ENCODE results near the gene SMPD3. TPM values are rescaled to one million over a fixed set of nuclear protein-coding genes. Genes with fewer than 3 reads are reported as not detected.

The SMPD3 gene
- total RNA-seq, 3 donors from 2014 or later: under 0.01 to 15.4 (median 2.9) TPM

DNA sequence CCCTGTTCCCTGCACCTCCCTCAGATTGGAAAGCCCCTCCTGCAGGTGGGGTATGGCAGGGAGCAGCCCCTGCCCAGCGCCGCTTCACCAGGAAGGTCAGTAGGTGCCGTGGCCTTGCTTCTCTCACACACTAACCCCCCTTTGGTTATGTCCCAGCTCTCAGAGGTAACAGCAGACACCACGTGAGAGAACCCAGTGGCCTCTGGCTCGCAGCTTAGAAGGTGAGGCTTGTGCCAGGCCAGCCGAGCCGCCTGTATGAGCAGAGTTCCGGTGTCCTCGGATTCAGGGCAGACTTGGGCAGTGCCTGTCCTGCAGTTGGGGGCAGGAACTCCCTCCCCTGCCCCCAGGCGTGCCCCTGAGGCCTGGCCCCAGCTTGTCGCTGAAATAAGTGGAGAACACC is 90.4 kb downstream of the SMPD3 start:
- no peaks in the 10 kb centered on the region for H3K27me3 ChIP-seq
- H3K27ac ChIP-seq: no peak overlapping the region
- H3K9me3 ChIP-seq: no peaks in the 10 kb centered on the region
- peaks cover 3% of the 10 kb centered on the region for H3K36me3 ChIP-seq
- H3K4me1 ChIP-seq: no peaks in the 10 kb centered on the region
- TF ChIP-seq, protein P1, sequence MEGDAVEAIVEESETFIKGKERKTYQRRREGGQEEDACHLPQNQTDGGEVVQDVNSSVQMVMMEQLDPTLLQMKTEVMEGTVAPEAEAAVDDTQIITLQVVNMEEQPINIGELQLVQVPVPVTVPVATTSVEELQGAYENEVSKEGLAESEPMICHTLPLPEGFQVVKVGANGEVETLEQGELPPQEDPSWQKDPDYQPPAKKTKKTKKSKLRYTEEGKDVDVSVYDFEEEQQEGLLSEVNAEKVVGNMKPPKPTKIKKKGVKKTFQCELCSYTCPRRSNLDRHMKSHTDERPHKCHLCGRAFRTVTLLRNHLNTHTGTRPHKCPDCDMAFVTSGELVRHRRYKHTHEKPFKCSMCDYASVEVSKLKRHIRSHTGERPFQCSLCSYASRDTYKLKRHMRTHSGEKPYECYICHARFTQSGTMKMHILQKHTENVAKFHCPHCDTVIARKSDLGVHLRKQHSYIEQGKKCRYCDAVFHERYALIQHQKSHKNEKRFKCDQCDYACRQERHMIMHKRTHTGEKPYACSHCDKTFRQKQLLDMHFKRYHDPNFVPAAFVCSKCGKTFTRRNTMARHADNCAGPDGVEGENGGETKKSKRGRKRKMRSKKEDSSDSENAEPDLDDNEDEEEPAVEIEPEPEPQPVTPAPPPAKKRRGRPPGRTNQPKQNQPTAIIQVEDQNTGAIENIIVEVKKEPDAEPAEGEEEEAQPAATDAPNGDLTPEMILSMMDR (IDR thresholded peaks at IDR 0.05): no peak
- TF ChIP-seq POLR2A (IDR thresholded peaks at IDR 0.05): no peak
- no peak for TF ChIP-seq POLR2AphosphoS5 (IDR thresholded peaks at IDR 0.05)
- no peak for DNase-seq (ENCODE audit: low spot score in 2 of 2)
- intact Hi-C loops (cut with DNase I; ENCODE audit: low total_unique reads): no loop called here
- no peak overlapping the region for H3K4me3 ChIP-seq

DNA sequence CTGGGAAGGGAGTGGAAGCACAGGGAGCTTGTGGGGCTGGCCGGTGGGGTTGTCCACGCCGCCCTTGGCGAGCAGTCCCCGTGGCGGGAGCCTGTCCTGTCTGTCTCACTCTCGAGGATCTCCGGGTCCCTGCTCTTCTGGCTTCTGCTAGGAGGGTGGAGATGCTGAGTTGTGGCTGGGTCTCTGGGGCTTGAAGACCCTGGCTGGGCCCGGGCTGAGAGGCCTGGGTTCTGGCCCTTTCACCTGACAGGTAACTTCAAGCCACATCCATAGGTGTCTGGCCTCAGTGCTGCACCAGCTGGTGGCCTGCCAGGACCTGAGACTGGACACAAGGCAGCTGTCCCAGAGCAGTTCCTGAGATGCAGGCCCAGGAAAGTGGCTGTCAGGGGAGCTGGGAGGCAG is 90.8 kb downstream of the SMPD3 start:
- Histone ChIP-seq H3K9me3 (no peaks in the 10 kb centered on the region), H3K36me3 (peaks cover 3% of the 10 kb centered on the region), H3K4me1 (no peaks in the 10 kb centered on the region), H3K27ac (no peak overlapping the region), H3K27me3 (no peaks in the 10 kb centered on the region), H3K4me3 (no peak overlapping the region)
- DNase-seq (ENCODE audit: low spot score in 2 of 2): no peak
- no peak for TF ChIP-seq POLR2AphosphoS5 (IDR thresholded peaks at IDR 0.05)
- TF ChIP-seq, protein P1 (IDR thresholded peaks at IDR 0.05): no peak
- intact Hi-C loops (cut with DNase I; ENCODE audit: low total_unique reads): no loop called here

DNA sequence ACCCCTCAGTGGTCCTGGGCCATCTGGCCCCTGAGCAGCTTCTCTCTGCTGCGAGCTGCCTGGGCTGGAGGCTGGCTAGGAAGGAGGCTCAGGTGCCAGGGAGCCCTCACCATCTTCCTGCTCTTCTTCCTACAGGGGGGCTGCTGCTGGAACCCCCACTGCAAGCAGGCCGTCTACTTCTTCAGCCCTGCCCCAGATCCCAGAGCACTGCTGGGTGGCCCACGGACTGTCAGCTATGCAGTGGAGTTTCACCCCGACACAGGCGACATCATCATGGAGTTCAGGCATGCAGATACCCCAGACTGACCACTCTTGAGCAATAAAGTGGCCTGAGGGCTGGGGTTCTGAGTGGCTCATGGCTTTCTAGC is 91.4 kb downstream of the SMPD3 start:
- TF ChIP-seq, protein P1 (IDR thresholded peaks at IDR 0.05): no peak
- no peak for TF ChIP-seq POLR2A (IDR thresholded peaks at IDR 0.05)
- no peak for TF ChIP-seq POLR2AphosphoS5 (IDR thresholded peaks at IDR 0.05)
- H3K27me3 ChIP-seq: no peaks in the 10 kb centered on the region
- H3K4me3 ChIP-seq: no peak overlapping the region
- no peaks in the 10 kb centered on the region for H3K9me3 ChIP-seq
- no peak overlapping the region for H3K27ac ChIP-seq
- intact Hi-C loops (cut with DNase I; ENCODE audit: low total_unique reads): no loop called here
- H3K4me1 ChIP-seq: no peaks in the 10 kb centered on the region
- no peak for DNase-seq (ENCODE audit: low spot score in 2 of 2)
- H3K36me3 ChIP-seq: peaks cover 3% of the 10 kb centered on the region

DNA sequence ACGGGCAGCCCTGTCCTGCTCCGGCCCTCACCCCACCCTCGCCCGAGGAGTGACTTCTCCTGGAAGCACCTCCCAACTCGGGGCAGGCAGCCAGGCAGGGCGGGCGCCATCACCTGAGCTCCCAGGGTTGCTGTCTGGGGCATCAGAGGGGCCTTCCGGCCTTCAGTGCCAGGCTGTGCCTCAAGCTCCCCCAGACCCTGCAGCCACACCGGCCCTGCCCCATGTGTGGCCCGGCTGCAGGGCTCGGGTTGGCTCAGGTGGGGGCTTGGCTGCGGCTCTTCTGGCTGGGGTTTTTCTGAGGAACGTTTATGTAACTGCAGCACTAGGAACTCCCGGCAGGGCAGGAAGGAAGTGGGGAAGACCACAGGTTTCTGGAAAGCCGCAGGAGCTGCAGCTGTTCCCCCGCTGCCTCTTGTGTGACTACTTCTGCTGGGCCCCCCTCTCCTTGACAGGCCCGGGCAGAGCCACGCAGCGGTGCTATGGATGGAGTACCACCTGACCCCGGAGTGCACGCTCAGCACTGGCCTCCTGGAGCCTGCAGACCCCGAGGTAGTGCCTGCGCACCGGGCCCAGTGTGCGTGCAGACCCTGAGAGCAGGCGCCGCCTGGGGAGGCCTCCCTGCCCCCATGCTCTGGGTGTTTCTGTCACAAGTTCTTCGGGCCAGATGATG is 91.9 kb downstream of the SMPD3 start:
- DNase-seq (ENCODE audit: low spot score in 2 of 2): no peak
- no peaks in the 10 kb centered on the region for H3K27me3 ChIP-seq
- intact Hi-C loops (cut with DNase I; ENCODE audit: low total_unique reads): no loop called here
- peaks cover 3% of the 10 kb centered on the region for H3K36me3 ChIP-seq
- no peak overlapping the region for H3K27ac ChIP-seq
- no peaks in the 10 kb centered on the region for H3K4me1 ChIP-seq
- TF ChIP-seq POLR2AphosphoS5 (IDR thresholded peaks at IDR 0.05): no peak
- TF ChIP-seq POLR2A (IDR thresholded peaks at IDR 0.05): no peak
- TF ChIP-seq, protein P1 (IDR thresholded peaks at IDR 0.05): no peak
- no peak overlapping the region for H3K4me3 ChIP-seq
- H3K9me3 ChIP-seq: no peaks in the 10 kb centered on the region

- DNase-seq (ENCODE audit: low spot score in 2 of 2): no peak
- Histone ChIP-seq H3K36me3 (peaks cover 6% of the 10 kb centered on the region), H3K27ac (no peak overlapping the region), H3K4me1 (no peaks in the 10 kb centered on the region), H3K9me3 (no peaks in the 10 kb centered on the region), H3K4me3 (no peak overlapping the region), H3K27me3 (no peaks in the 10 kb centered on the region)
- TF ChIP-seq, protein P1 (IDR thresholded peaks at IDR 0.05): no peak
- no peak for TF ChIP-seq POLR2AphosphoS5 (IDR thresholded peaks at IDR 0.05)
- no peak for TF ChIP-seq POLR2A (IDR thresholded peaks at IDR 0.05)
- intact Hi-C loops (cut with DNase I; ENCODE audit: low total_unique reads): no loop called here
Measured at GRCh38 chr16:68355447-68356248, 92.7 kb downstream of the SMPD3 start.
